Measurements from ENCODE around the gene CDH24.

DNA sequence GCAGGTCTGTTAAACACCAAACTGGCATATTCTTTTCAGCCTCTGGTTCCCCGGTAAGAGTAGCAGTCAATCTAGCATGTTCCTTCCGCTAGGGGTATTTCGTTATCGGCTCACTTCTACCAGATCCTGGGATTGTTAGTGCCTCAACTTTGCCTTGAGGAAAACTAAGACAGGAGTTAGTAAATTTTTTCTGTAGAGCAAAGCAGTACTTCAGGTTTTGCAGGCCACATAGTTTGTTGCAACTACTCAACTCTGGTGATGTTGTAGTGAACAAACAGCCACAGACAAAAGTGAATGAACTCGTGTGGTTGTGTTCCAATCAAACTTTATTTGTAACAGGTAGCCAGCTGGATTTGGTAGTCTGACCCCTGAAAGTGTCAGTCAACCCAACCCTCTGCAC is 6.3 kb upstream of the CDH24 start:
- TF ChIP-seq, protein P1, sequence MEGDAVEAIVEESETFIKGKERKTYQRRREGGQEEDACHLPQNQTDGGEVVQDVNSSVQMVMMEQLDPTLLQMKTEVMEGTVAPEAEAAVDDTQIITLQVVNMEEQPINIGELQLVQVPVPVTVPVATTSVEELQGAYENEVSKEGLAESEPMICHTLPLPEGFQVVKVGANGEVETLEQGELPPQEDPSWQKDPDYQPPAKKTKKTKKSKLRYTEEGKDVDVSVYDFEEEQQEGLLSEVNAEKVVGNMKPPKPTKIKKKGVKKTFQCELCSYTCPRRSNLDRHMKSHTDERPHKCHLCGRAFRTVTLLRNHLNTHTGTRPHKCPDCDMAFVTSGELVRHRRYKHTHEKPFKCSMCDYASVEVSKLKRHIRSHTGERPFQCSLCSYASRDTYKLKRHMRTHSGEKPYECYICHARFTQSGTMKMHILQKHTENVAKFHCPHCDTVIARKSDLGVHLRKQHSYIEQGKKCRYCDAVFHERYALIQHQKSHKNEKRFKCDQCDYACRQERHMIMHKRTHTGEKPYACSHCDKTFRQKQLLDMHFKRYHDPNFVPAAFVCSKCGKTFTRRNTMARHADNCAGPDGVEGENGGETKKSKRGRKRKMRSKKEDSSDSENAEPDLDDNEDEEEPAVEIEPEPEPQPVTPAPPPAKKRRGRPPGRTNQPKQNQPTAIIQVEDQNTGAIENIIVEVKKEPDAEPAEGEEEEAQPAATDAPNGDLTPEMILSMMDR (conservative IDR thresholded peaks at IDR 0.05; ENCODE audit: low read depth, low read length) = no peak
- no peak for TF ChIP-seq CEBPB (IDR thresholded peaks at IDR 0.05; ENCODE audit: low read depth, low read length)
- TF ChIP-seq SMC3 (IDR thresholded peaks at IDR 0.05; ENCODE audit: low read depth, low read length) = no peak
- no peak for TF ChIP-seq POLR2A (IDR thresholded peaks at IDR 0.05; ENCODE audit: low read depth, low read length)

Measured in IMR-90 (cell line).